Trophoblast cell (in vitro differentiated cells and primary cell): ENCODE measurements around the gene ANXA7.

Experiments
- DNase-seq, 2 donors: peaks; one replicate each; pipeline ENCODE4 v3.0.0-alpha.2; 2016
- H2AFZ ChIP-seq: 2 replicates; pipeline ENCODE4 v1.6.1; 2013; ENCODE audit warnings: low read length, moderate library complexity, mild to moderate bottlenecking; ENCODE audit not compliant: insufficient read depth, poor library complexity
- H2AK5ac ChIP-seq: 2 replicates; pipeline ENCODE4 v1.6.1; 2013; ENCODE audit warnings: mild to moderate bottlenecking, low read length
- H2BK120ac ChIP-seq: 2 replicates; pipeline ENCODE4 v1.6.1; 2013; ENCODE audit warnings: low read length, mild to moderate bottlenecking, moderate library complexity; ENCODE audit not compliant: insufficient read depth, poor library complexity
- H2BK12ac ChIP-seq: 2 replicates; pipeline ENCODE4 v1.6.1; 2013; ENCODE audit warnings: mild to moderate bottlenecking, low read length, moderate library complexity
- H2BK5ac ChIP-seq: 2 replicates; pipeline ENCODE4 v1.6.1; 2013; ENCODE audit warnings: low read length, low read depth, moderate library complexity, mild to moderate bottlenecking; ENCODE audit not compliant: poor library complexity
- H3K14ac ChIP-seq: 2 replicates; pipeline ENCODE4 v1.6.1; 2013; ENCODE audit warnings: mild to moderate bottlenecking, low read length
- H3K18ac ChIP-seq: 2 replicates; pipeline ENCODE4 v1.6.1; 2013; ENCODE audit warnings: mild to moderate bottlenecking, low read length
- H3K23ac ChIP-seq: 2 replicates; pipeline ENCODE4 v1.6.1; 2013; ENCODE audit warnings: low read length
- H3K27ac ChIP-seq: 2 replicates; pipeline ENCODE4 v1.5.1; 2013; ENCODE audit warnings: low read depth, mild to moderate bottlenecking, inconsistent platforms, low read length, moderate library complexity
- H3K27me3 ChIP-seq: 2 replicates; pipeline ENCODE4 v1.6.1; 2013; ENCODE audit warnings: inconsistent platforms, mild to moderate bottlenecking, low read length, moderate library complexity; ENCODE audit not compliant: insufficient read depth
- H3K36me3 ChIP-seq, 2 experiments: 1 replicate in 1 of 2; 2 replicates in 1 of 2; pipeline ENCODE4 v1.6.1; 2013; ENCODE audit warnings: low read length in 2 of 2, mild to moderate bottlenecking in 2 of 2, moderate library complexity in 1 of 2; ENCODE audit not compliant: insufficient read depth in 2 of 2, control insufficient read depth in 1 of 2
- H3K4ac ChIP-seq: 2 replicates; pipeline ENCODE4 v1.6.1; 2013; ENCODE audit warnings: low read depth, mild to moderate bottlenecking, low read length, moderate library complexity
- H3K4me1 ChIP-seq, 2 experiments: 1 replicate in 1 of 2; 2 replicates in 1 of 2; pipeline ENCODE4 v1.6.1; 2013; ENCODE audit warnings: low read length in 2 of 2, mild to moderate bottlenecking in 2 of 2, moderate library complexity in 1 of 2; ENCODE audit not compliant: insufficient read depth in 2 of 2, control insufficient read depth in 1 of 2
- H3K4me2 ChIP-seq: 2 replicates; pipeline ENCODE4 v1.6.1; 2013; ENCODE audit warnings: inconsistent platforms, mild to moderate bottlenecking, low read length, moderate library complexity
- H3K4me3 ChIP-seq: 2 replicates; pipeline ENCODE4 v1.5.1; 2013; ENCODE audit warnings: mild to moderate bottlenecking, low read depth, low read length, inconsistent platforms
- H3K79me1 ChIP-seq: one replicate; pipeline ENCODE4 v1.6.1; 2013; ENCODE audit warnings: low read length
- H3K79me2 ChIP-seq: 2 replicates; pipeline ENCODE4 v1.6.1; 2013; ENCODE audit warnings: low read length, mild to moderate bottlenecking; ENCODE audit not compliant: control insufficient read depth, insufficient read depth, poor library complexity
- H3K9ac ChIP-seq: 2 replicates; pipeline ENCODE4 v1.6.1; 2013; ENCODE audit warnings: mild to moderate bottlenecking, low read length
- H3K9me3 ChIP-seq: 2 replicates; pipeline ENCODE4 v1.6.1; 2013; ENCODE audit warnings: low read depth, mild to moderate bottlenecking, control low read depth, inconsistent platforms, low read length; ENCODE audit not compliant: insufficient read depth
- H4K12ac ChIP-seq: 2 replicates; pipeline ENCODE4 v1.6.1; 2013; ENCODE audit warnings: low read depth, mild to moderate bottlenecking, low read length, moderate library complexity
- H4K8ac ChIP-seq: 2 replicates; pipeline ENCODE4 v1.6.1; 2013; ENCODE audit warnings: low read depth, mild to moderate bottlenecking, low read length, moderate library complexity
- H4K91ac ChIP-seq: one replicate; pipeline ENCODE4 v1.6.1; 2013; ENCODE audit warnings: low read depth, mild to moderate bottlenecking, low read length, moderate library complexity
- WGBS: extraction: QIAGEN DNeasy Blood & Tissue Kit; methylation state at CpG from one replicate; pipeline ENCODE4 v1.1.7; 2013; ENCODE audit warnings: missing lambda C conversion rate; ENCODE audit not compliant: insufficient read length, insufficient coverage; ENCODE audit errors: extremely low coverage; 5-methylcytosine and 5-hydroxymethylcytosine counted together

ANXA7 gene

DNA sequence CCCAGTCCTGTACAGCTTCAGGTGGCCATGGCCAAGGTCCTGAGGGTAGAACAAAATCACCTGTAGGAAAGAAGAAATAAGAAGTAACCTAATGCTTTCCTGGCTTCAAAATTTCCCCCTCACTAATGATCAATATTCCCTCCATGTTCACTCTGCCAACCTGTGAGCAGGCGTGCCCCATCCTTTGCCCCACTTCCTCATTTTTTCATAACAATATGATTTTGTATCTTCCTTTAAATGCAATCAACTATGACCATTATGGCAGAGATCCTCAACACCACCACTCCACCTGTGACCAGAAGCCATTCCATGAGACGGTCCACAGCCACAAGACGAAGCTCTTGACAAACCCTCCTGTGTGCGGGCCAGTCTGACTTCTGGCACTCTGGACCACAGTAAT is 12.5 kb upstream of the ANXA7 start:
- H4K91ac ChIP-seq, result no peak overlapping the region
- H3K18ac ChIP-seq, result no peak overlapping the region
- no peak overlapping the region for H3K4me3 ChIP-seq
- H3K9ac ChIP-seq, result no peak overlapping the region
- no peak overlapping the region for H2BK12ac ChIP-seq
- H3K4me1 ChIP-seq, result peaks cover 0 to 3% of the 10 kb centered on the region in 2 experiments
- no peak overlapping the region for H3K4me2 ChIP-seq
- H3K27ac ChIP-seq, result no peak overlapping the region
- no CpG with 5 or more reads among the region's 4 CpGs for WGBS
- no peak overlapping the region for H2AK5ac ChIP-seq
- no peak overlapping the region for H2BK5ac ChIP-seq
- H4K12ac ChIP-seq, result no peak overlapping the region
- no peak for DNase-seq
- H3K27me3 ChIP-seq, result no peaks in the 10 kb centered on the region
- H2AFZ ChIP-seq, result no peak overlapping the region
- no peaks in the 10 kb centered on the region for H3K79me1 ChIP-seq
- no peaks in the 10 kb centered on the region for H3K79me2 ChIP-seq
- no peaks in the 10 kb centered on the region for H3K9me3 ChIP-seq
- H3K14ac ChIP-seq, result no peak overlapping the region
- no peak overlapping the region for H3K23ac ChIP-seq
- H4K8ac ChIP-seq, result no peak overlapping the region
- H3K4ac ChIP-seq, result no peak overlapping the region
- H3K36me3 ChIP-seq, result peaks cover 16 to 25% of the 10 kb centered on the region in 2 experiments
- H2BK120ac ChIP-seq, result no peak overlapping the region

DNA sequence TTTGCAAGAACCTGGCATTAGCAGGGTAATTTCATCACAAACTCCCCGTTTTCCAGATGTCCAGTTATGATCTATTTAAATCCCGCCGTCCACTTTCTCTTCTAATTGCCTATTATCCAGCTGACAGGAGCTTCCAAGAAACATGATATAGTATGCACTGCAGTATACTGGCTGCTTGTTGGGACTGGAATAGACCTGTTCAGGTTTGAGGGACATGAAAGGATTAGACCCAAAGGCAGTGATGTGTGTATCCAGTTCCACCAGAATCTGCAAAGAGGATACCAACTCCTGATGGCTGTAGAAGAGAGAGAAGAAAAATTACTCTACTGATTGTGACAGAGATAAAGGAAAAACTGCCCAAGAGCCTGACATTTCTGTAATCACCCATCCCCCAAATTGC is 10.6 kb upstream of the ANXA7 start:
- no peak overlapping the region for H3K4me2 ChIP-seq

DNA sequence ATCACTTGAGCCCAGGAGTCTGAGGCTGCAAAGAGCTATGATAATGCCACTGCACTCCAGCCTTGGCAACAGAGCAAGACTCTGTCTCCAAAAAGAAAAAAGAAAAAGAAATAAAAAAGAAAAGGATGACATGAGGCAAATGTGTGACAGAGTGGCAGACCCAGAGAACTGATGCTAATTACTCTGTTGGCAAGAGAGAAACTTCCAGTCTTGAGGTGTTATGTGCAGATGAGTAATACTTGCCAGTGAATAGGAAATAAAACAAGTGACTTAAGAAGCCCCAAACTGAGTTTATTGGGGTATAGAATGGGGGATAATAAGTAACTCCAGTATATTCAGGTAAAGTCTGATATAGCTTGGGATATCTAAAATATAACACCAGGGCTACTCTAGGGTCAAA is 9.5 kb upstream of the ANXA7 start:
- Histone ChIP-seq H3K4me3 (no peak overlapping the region), H3K79me2 (no peaks in the 10 kb centered on the region), H2BK12ac (no peak overlapping the region), H3K27ac (no peak overlapping the region), H3K36me3 (peaks cover 16 to 25% of the 10 kb centered on the region in 2 experiments), H3K23ac (no peak overlapping the region), H3K9me3 (no peaks in the 10 kb centered on the region), H2BK120ac (no peak overlapping the region), H3K4ac (no peak overlapping the region), H4K91ac (no peak overlapping the region), H2BK5ac (no peak overlapping the region), H4K12ac (no peak overlapping the region), H2AK5ac (no peak overlapping the region), H3K4me2 (no peak overlapping the region), H3K9ac (no peak overlapping the region), H3K27me3 (no peaks in the 10 kb centered on the region), H3K79me1 (no peaks in the 10 kb centered on the region), H4K8ac (no peak overlapping the region), H3K4me1 (peaks cover 0 to 3% of the 10 kb centered on the region in 2 experiments), H3K18ac (no peak overlapping the region), H2AFZ (no peak overlapping the region), H3K14ac (no peak overlapping the region)
- no peak for DNase-seq

More for the DNA sequence above, 10.6 kb upstream of the ANXA7 start:
- H3K79me2 ChIP-seq, result no peaks in the 10 kb centered on the region
- H3K79me1 ChIP-seq, result no peaks in the 10 kb centered on the region
- H3K14ac ChIP-seq, result no peak overlapping the region
- H3K18ac ChIP-seq, result no peak overlapping the region
- H3K4me3 ChIP-seq, result no peak overlapping the region
- H4K8ac ChIP-seq, result no peak overlapping the region
- no CpG with 5 or more reads among the region's 3 CpGs for WGBS
- no peak overlapping the region for H2BK120ac ChIP-seq
- no peak overlapping the region for H2AFZ ChIP-seq
- no peak for DNase-seq
- no peak overlapping the region for H3K9ac ChIP-seq
- peaks cover 16 to 25% of the 10 kb centered on the region in 2 experiments for H3K36me3 ChIP-seq
- peaks cover 0 to 3% of the 10 kb centered on the region in 2 experiments for H3K4me1 ChIP-seq
- no peak overlapping the region for H4K91ac ChIP-seq
- H3K27ac ChIP-seq, result no peak overlapping the region
- H3K23ac ChIP-seq, result no peak overlapping the region
- H3K4ac ChIP-seq, result no peak overlapping the region
- no peak overlapping the region for H2AK5ac ChIP-seq
- no peak overlapping the region for H4K12ac ChIP-seq
- no peaks in the 10 kb centered on the region for H3K27me3 ChIP-seq
- H2BK12ac ChIP-seq, result no peak overlapping the region
- no peaks in the 10 kb centered on the region for H3K9me3 ChIP-seq
- H2BK5ac ChIP-seq, result no peak overlapping the region

DNA sequence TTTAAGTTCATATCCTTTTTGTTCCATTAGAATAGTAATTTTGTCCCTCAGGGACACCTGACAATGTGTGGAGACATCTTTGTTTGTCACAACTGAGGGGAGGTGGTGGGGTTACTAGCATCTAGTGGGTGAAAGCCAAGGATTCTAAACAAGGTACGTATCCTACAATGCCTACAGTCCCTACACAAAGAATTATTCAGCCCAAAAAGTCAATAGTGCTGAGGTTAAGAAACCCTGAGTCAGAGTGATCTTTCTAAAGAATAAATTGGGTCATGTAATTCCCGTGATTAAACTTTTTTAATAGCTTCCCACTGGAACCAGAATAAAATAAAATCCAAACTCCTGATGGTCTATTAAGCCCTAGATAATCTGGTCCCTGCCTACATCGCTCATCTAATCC is 2.7 kb upstream of the ANXA7 start:
- no peak overlapping the region for H4K91ac ChIP-seq
- no peak overlapping the region for H2BK5ac ChIP-seq
- H3K27me3 ChIP-seq, result no peaks in the 10 kb centered on the region
- H3K36me3 ChIP-seq, result no peaks in the 10 kb centered on the region
- H3K27ac ChIP-seq, result no peak overlapping the region
- no peak for DNase-seq
- H3K14ac ChIP-seq, result no peak overlapping the region
- WGBS, result no CpG with 5 or more reads among the region's 3 CpGs
- no peak overlapping the region for H3K23ac ChIP-seq
- H3K79me1 ChIP-seq, result peaks cover 10% of the 10 kb centered on the region
- H2AK5ac ChIP-seq, result no peak overlapping the region
- no peak overlapping the region for H3K4ac ChIP-seq
- peaks cover 3 to 5% of the 10 kb centered on the region in 2 experiments for H3K4me1 ChIP-seq
- peaks cover 10% of the 10 kb centered on the region for H3K79me2 ChIP-seq
- no peaks in the 10 kb centered on the region for H3K9me3 ChIP-seq
- H2BK120ac ChIP-seq, result no peak overlapping the region
- H2AFZ ChIP-seq, result no peak overlapping the region
- H3K9ac ChIP-seq, result no peak overlapping the region
- no peak overlapping the region for H4K8ac ChIP-seq
- no peak overlapping the region for H3K4me3 ChIP-seq
- no peak overlapping the region for H3K4me2 ChIP-seq
- no peak overlapping the region for H3K18ac ChIP-seq
- H4K12ac ChIP-seq, result no peak overlapping the region
- no peak overlapping the region for H2BK12ac ChIP-seq
